HG03558 (cell line): Measurements from ENCODE around the gene CHKA.

Source experiments
- ATAC-seq: cut with Tn5 transposase; IDR thresholded peaks from one replicate; pipeline ENCODE4 v1.9.1; 2021; ENCODE audit warnings: moderate number of reproducible peaks; ENCODE audit not compliant: unreplicated experiment; ENCODE audit errors: extremely low read depth

Gene CHKA

DNA sequence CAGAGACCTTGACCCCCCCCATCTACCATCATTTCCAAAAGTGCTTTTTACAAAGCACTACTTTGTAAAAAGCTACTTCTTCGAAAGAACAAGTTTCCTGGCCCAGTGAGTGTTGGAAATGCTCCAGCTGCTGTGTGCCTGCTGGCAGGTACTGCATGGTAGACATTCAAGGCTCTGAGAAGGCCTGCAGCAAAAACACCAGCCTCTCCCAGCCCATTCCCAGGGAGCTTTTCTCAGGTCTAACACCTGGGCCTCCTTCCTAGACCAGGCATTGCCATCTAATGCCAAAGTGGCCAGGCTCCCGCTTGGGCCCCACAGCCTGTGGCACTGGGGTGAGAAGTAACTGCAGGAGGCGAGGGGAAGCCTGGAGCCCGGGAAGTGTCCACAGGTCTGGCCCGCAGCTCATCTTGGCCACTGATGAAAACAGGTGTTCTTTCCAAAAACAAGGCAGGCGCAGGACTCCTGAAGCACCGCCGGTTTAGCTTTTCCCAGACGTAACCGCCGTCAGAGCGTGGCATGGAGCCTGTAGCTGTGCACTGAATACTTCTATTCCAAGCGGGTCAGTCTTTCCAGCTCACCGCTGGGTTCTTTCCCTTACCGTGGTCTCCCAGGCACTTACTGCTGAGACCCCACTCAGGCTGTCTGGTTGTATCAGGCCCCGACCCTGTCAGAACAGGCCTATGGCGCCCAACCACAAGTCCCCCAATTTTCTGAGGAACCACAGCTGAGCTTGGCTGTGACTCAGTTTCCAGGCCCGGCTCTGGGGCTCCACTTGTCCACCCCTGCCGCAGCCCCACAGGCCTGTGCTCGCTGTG, 83.6 kb downstream of the CHKA start:
- ATAC-seq: no peak

DNA sequence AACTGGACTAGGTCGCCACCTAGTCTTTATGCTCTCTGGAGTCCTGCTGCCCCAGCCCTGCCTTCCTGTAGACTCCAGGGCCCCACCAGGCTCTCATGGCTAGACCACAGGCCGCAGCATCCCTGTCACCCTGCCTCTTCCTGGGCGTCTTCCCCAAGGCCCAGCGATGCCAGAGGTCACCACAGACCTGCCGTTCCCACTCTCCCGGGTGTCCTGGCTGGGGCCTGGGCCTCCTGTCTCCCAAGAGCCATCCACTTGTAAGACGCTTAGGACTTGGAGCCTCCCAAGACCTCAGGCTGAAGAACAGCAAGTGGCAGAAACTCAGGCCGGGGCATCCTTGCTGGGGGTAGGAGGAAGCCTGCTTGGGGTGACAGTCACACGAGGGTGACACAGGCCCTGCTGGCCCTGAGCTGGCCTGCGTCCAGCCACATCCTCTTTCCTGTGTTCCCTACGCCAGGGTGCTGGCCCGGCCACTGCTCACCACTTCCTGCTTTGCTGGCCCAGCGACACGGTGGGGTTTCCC, 84.4 kb downstream of the CHKA start:
- no peak for ATAC-seq

DNA sequence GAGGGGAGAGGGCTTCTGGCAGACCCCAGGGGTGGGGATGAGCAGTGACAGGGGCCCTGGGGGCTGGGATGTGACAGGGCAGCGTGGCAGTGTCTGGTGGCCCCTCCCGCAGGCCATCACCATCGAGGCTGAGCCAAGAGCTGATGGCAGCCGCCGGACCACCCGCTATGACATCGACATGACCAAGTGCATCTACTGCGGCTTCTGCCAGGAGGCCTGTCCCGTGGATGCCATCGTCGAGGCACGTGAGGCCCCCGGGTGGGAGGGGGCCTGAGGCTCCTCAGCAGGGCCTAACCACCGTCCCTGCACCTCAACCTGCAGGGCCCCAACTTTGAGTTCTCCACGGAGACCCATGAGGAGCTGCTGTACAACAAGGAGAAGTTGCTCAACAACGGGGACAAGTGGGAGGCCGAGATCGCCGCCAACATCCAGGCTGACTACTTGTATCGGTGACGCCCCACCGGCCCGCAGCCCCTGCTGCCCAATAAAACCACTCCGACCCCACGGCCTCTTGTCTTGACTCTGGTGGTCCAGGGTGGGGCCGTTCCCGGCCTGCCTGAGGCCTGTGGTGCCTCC, 85.0 kb downstream of the CHKA start:
- no peak for ATAC-seq

DNA sequence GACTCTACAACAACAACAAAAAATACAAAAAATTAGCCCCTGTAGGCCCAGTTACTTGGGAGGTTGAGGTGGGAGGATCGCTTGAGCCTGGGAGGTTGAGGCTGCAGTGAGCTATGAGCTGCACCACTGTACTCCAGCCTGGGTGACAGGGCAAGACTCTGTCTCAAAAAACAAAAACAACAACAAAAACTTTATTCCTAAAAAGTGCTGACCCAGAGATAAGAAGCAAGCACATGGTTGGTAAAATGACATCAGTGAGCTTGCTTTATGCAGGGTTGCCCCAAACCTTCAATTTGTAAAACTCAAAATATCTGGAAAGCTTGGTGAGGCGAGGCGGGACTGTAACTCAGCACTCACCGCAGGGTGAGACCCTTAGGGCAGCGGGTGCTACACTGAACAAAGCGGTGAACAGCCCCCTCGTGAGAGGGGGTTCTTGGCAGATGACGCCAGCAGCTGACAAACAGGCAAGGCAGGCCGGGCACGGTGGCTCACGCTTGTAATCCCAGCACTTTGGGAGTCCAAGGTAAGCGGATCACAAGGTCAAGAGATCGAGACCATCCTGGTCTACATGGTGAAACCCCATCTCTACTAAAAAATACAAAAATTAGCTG, 85.8 kb downstream of the CHKA start:
- no peak for ATAC-seq

DNA sequence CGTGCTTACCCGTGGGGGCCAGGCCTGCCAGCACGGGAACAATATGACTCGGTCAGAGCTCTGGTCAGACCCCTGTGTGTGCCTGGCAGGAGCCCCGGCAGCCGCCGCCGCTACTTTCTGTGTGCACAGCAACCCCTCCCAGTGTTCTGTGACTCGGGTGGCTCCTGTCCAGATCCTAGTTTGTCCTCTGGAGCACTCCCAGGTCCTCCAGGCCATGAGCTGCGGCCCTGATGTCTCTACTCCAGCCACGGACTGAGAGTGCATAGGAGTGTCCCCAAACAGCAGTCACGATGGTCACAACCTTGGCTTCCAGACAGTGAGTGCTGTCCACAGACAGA, 87.5 kb downstream of the CHKA start:
- no peak for ATAC-seq

DNA sequence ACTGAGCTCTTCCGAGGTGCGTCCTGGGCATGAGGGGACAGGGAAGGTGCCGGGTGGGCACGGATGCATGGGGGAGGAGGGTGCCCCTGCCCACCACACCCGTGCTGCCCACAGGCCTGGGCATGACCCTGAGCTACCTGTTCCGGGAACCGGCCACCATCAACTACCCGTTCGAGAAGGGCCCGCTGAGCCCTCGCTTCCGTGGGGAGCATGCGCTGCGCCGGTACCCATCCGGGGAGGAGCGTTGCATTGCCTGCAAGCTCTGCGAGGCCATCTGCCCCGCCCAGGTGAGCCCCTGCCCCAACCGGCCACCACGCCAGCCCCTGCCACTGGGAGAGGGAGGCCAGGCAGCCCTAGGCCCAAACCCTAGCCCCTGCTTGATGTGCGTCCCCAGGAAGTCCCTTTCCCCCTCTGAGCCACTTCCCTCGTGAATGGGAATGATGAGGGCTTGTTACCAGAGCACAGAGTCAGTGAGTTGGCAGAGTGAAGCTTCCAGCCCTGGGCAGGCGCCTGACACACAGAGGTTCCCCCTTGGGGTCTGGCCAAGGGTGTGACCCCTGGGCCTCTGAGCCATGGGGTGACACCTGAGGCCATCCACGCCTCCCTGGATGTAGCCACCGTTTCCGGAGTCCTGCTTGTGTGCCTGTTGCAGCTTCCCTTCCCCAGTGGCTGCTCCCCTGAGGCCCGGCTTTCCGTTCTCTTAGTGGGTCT, 88.0 kb downstream of the CHKA start:
- ATAC-seq: no peak

DNA sequence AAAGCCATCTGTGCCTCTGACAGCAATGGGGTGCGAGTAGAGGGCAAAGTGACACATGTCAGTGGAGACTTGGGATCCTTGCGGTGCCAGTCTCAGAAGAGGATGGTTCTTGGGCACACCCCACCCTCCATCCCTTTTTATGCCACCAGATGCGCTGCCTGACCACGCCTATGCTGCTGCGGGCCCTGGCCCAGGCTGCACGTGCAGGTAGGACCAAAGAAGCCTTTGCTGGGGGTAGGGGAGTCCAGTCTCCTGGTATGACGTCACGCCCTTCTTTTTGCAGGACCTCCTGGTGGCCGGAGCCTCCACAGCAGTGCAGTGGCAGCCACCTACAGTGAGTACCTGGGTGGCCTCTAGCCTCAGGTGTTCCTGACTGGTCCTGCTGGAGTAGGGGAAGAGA, 89.2 kb downstream of the CHKA start:
- no peak for ATAC-seq

DNA sequence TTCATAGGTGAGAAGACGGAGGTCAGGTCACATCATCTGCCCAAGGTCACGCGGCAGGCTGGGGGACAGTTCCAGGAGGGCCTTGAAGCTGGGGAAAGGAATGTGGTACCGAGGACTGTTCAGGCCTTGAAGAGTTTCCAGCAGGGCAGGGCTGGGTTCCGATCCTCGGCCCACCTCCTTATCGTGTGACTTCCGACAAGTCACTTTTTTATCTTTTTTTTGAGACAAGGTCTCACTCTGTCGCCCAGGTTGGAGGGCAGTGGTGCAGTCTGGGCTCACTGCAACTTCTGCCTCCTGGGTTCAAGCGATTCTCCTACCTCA, 90.1 kb downstream of the CHKA start:
- no peak for ATAC-seq

DNA sequence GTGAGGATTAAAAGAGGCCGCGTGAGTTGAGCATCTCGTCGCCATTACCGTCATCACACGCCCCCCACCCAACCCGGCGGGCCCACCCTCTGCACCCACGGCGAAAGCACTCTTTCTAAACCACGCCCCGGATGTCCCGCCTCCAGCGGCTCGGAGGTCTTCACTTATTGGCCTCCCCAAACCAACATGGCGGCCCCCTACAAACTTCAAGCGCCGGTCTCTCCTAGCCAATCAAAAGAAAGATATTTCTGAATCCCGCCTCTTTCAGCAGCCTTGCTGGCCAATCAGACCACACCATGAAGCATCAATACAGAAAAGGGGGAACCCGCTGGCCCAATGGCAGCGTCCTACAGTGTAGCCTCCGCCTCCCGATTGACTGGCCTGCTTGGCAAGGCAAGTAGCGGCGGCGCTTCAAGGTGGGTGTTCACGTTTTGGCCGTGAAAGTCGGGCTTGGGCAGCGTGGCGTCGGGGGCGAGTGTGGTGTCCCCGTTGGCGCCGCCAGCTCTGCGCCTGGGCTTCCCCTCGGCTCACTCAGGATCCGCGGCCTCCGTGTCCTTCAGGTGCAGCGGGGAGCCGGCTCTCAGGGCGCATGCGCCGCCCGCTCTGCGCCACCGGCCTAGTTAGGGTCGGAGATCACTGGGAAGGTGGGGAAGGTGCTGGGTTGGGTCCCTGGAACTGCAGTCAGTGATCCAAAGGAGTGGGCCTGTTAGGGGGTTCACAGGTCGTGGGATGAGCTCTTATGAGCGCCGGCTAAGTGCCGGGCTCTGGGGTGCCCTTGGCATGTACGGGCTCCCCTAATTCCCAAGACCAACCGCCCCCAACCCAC, 90.7 kb downstream of the CHKA start, which contains the start of gene NDUFS8:
NDUFS8 (plus strand) TSS at position 364 of the 826 bp plus-strand sequence. CDS start 1,471 bp downstream, outside the sequence.
- ATAC-seq: peak; percentile 69

DNA sequence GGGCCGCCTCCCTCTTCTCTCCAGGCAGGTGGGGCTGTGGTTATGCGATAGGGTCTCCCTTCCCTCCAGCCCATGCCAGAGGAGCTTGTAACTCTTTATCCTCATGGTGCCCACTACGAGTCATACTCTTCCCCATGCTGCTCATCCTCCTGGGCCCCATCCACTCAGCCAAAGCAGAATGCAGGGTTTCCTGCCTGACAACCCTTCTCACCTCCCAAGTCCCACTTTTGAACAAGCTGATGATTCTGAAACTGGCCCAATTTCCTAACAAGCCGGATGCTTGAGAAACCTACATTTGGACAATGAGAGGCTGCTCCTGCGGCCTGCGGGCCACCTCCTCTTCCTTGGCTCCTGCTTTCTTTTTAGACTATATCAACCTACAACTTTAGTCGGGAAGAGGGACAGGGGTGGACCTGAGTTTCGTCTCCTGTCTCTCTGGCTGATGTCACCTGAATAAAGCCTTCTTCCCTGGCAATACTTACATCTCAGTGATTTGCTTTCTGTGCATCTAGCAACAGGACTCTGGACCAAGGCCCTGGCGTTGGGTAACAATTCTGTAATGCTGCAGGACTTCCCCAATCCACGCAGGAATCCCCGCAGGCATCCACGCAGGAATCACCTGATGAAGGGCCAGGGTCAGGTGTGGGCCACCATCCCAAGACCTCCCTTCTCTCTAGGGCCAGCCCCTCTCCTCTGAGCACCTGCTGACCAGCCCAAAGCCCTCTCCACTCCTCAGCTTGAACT, 92.2 kb downstream of the CHKA start:
- ATAC-seq: no peak

DNA sequence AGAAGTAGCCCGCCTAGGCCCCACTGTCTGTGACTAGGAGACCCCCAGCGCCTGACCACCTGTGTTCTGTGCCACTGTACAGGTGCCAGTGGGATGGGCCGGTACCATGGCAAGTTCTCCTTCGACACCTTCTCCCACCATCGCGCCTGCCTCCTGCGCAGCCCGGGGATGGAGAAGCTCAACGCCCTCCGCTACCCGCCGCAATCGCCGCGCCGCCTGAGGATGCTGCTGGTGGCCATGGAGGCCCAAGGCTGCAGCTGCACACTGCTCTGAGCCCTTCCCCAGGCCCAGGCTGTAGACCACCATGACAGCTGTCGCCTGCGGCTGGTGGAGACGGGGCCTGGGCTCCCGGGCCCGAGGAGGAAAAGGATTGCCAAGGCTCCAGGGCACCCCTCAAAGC, 93.5 kb downstream of the CHKA start:
- no peak for ATAC-seq

DNA sequence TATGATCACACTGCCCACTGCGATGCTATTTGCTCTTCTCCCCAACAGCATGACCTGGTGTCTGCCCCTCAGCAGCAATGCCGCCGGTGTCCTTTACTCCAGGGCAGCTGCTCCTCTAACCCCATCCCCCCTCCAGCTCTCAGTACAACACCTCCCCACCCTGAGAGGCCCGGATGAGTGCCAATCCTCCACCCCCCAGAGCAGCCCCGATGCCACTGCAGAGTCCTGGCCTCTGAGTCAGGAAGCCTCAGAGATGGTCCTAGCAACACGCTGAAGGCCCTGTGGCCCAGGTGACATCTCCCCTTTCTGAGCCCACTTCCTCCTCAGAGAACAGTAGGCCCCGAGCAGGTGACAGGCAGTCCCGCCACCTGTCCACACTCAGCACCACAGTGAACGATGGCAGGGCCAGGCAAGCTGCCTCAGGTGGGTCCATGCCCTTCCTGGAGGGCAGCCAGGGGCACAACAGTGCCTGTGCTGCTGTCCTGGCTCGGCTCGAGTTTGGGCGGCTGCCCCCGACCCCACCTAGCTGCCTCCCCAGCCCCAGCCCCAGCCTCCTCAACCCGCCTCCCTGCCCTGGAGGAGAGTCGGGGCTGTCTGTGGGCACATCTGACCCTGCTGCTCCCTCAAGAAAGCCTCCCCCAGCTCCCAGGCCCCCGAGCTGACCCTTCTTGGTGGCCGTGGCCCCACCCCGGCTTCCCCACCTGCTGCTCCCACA, 94.6 kb downstream of the CHKA start:
- no peak for ATAC-seq

DNA sequence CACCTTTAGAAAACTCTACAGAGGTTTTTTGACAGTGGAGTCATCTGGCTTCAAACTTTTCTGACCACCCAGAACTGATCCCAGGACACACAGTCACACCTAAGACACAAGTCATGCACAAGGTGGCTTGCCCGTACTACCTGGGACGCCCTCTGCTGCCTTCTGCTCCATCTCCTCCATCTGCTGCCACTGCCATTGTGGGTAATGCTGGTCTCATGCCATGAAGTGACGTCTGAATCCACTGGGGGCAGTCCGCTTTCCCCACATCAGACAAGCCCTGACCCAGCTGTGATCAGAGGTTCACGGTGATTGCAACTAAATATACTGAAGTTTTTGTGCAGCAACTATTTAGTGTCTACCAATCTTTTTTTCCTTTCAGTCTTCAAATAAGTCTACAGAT, 96.1 kb downstream of the CHKA start:
- ATAC-seq: no peak

DNA sequence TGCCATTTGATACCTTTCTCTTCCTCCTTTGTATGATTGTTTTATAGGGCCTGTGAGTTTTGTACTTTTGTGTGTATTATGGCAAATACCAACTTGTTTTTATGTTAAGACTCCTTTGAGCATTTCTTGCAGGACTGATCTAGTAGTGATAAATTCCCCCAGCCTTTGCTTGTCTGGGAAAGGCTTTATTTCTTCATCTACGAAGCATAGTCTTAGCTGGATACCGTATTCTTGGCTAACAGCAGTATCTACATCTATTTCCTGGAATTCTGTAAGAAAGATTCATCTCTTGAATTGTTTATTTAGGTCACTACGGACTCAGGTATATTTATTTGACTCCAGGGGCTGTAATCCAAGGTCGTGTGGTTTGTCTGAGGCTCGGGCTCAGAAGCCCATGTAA, 96.7 kb downstream of the CHKA start:
- no peak for ATAC-seq

DNA sequence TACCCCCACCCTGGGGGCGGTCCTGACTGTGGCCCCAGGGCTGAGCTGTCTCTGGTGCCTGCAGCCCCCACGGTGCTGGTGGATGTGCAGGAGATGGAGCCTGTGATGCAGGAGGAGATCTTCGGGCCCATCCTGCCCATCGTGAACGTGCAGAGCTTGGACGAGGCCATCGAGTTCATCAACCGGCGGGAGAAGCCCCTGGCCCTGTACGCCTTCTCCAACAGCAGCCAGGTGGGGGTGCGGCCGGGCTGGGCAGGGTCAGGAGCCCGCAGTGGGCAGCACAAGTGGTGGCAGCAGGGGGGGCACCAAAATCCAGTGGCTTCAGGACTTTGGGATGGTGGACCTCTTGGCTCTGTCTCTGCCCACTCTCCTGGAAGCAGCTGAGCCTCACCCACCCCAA, 98.7 kb downstream of the CHKA start:
- no peak for ATAC-seq

DNA sequence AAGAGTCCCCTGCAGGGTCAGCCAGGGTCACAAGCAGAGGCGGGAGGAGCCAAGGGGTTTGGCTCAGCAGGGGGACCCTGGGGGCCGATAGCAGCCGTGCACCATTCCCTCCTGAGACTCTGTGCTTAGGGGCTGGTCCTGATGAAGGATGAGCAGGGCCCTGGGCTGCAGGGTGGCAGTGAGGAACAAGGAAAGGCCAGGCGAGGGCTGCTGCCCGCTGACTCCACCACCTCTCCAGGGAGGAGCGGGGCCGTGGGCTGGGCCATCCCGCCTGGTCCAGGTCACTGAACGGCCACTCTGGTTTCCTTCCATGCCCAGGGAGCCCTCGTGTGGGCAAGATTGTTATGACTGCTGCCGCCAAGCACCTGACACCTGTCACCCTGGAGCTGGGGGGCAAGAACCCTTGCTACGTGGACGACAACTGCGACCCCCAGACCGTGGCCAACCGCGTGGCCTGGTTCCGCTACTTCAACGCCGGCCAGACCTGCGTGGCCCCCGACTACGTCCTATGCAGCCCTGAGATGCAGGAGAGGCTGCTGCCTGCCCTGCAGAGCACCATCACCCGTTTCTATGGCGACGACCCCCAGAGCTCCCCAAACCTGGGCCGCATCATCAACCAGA, 99.9 kb downstream of the CHKA start:
- ATAC-seq: no peak

DNA sequence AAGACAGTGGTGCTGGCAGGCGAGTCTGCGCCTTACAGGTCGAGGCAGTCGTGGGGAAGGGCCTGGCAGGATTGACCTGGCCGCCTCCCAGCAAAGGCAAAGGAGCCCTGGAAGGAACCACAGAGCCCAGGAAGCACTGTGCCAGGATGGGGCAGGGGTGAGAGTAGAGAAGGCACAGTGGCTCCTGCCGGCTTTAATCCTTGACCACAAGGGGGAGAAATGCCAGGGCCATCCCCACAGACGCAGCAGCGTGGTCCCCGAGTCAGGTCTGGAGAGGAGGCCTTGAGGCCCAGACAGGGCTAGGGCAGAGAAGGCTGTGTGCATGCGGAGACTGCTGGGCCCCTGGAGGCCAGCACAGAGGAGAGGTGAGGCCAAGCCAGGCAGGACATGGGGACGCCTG, 100.6 kb downstream of the CHKA start:
- no peak for ATAC-seq

DNA sequence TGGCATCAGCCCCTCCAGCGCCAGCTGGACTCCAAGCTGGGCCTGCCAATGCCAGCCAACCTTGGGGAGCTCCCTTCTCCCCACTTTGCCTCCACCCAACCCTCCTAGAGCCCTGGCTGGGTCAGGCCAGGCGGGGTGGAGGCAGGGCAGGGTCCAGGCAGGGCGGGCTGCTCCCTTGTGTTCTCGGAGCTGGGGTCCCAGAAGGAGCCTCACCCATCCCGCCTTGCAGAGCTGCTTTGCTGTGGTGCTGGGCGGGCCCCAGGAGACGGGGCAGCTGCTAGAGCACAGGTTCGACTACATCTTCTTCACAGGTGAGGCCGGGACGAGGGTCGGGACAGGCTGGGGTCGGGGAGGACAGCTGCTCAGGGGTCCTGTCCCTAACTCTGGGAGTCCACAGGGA, 101.7 kb downstream of the CHKA start:
- no peak for ATAC-seq
